A549 (cell line): Measurements from ENCODE around the gene CD82. TPM values are rescaled to one million over a fixed set of nuclear protein-coding genes. Genes with fewer than 3 reads are reported as not detected.
"Not testable (repeated sequence)": the region's sequence is repeated elsewhere in the genome, so short reads cannot be mapped to it uniquely, and the experiment has no call there.

Experiments used
- ATAC-seq, 2 experiments: fragments of 200-7000 bp in 1 of 2; fragments of >200 bp in 1 of 2; cut with Nextera tagmentation in 1 of 2; cut with Tn5 transposase in 1 of 2; 3 replicates each; pipeline versions ENCODE4 v1.8.0 to v1.9.1; 2018 to 2020; ENCODE audit warnings: mild to moderate bottlenecking in 1 of 2, moderate library complexity in 1 of 2
- CTCF ChIA-PET: fragments of 300-600 bp; sonication (Branson Sonifier 250); formaldehyde crosslinking; extraction: SDS; loops from one replicate; lab custom pipeline; 2021; ENCODE audit warnings: antibody characterized with exemption, inconsistent platforms; lab: Yijun Ruan, JAX
- POLR2A ChIA-PET: fragments of 350-600 bp; formaldehyde crosslinking; extraction: SDS; loops from one replicate; lab custom pipeline; 2021; ENCODE audit warnings: antibody characterized with exemption, inconsistent platforms; lab: Yijun Ruan, JAX
- DNase-seq, 2 experiments: peaks; one replicate each; pipeline versions ENCODE4 v3.0.0 to v3.0.0-alpha.2; 2011 to 2016; ENCODE audit warnings: low read depth in 1 of 2, low spot score in 1 of 2
- FAIRE-seq: peaks from 2 replicates; lab custom pipeline; 2011; peaks lifted over from hg19 to GRCh38; lab: Jason Lieb, UNC
- H3K27ac ChIP-seq, 2 experiments: fragments of >200 bp; sonication (Bioruptor Twin); formaldehyde crosslinking; 3 replicates each; pipeline ENCODE4 v1.5.1; 2016 to 2017
- H3K4me1 ChIP-seq: fragments of >200 bp; sonication (Bioruptor Twin); formaldehyde crosslinking; 3 replicates; pipeline ENCODE4 v1.6.1; 2016
- H3K4me2 ChIP-seq: fragments of >200 bp; sonication (Bioruptor Twin); formaldehyde crosslinking; 3 replicates; pipeline ENCODE4 v1.6.1; 2016
- H3K4me3 ChIP-seq: fragments of >200 bp; sonication (Bioruptor Twin); formaldehyde crosslinking; 3 replicates; pipeline ENCODE4 v1.5.1; 2016
- H3K9me3 ChIP-seq: fragments of >200 bp; sonication (Bioruptor Twin); formaldehyde crosslinking; 3 replicates; pipeline ENCODE4 v1.6.1; 2016
- ATOH8 ChIP-seq: fragments of 250-450 bp; sonication (Bioruptor Pico); IDR thresholded peaks from 2 replicates; pipeline ENCODE4 v1.5.0; 2020; ENCODE audit warnings: low read depth, mild to moderate bottlenecking, moderate library complexity
- CEBPB ChIP-seq, 2 experiments: fragments of >200 bp in 1 of 2; sonication (Bioruptor Twin) in 1 of 2; formaldehyde crosslinking in 1 of 2; IDR thresholded peaks; 2 replicates each; pipeline ENCODE4 v1.6.1; 2012 to 2016
- CHD2 ChIP-seq: fragments of 150-350 bp; IDR thresholded peaks from 2 replicates; pipeline ENCODE4 v1.6.1; 2014; ENCODE audit warnings: low read length; ENCODE audit not compliant: partially characterized antibody
- CHD4 ChIP-seq: fragments of 200-600 bp; sonication (generic); IDR thresholded peaks from 2 replicates; pipeline ENCODE4 v1.6.1; 2016; ENCODE audit warnings: antibody characterized with exemption, mild to moderate bottlenecking, borderline replicate concordance
- EHF ChIP-seq: fragments of 250-450 bp; sonication (Bioruptor Pico); IDR thresholded peaks from 2 replicates; pipeline ENCODE4 v1.5.0; 2020; ENCODE audit warnings: mild to moderate bottlenecking
- EP300 ChIP-seq, 2 experiments: fragments of >200 bp; sonication (Bioruptor Twin); formaldehyde crosslinking; IDR thresholded peaks; 2 replicates in 1 of 2; 3 replicates in 1 of 2; pipeline ENCODE4 v1.6.1; 2016 to 2017
- HES2 ChIP-seq: fragments of >200 bp; sonication (Bioruptor Twin); formaldehyde crosslinking; IDR thresholded peaks from 2 replicates; pipeline ENCODE4 v1.6.1; 2016
- HMGXB4 ChIP-seq: fragments of 250-450 bp; sonication (Bioruptor Pico); IDR thresholded peaks from 2 replicates; pipeline ENCODE4 v1.5.0; 2021; ENCODE audit warnings: mild to moderate bottlenecking, moderate library complexity, borderline replicate concordance
- HOXB13 ChIP-seq: fragments of 250-450 bp; sonication (Bioruptor Pico); IDR thresholded peaks from 2 replicates; pipeline ENCODE4 v1.5.0; 2020; ENCODE audit warnings: low read depth, mild to moderate bottlenecking, moderate library complexity
- MAZ ChIP-seq: fragments of 150-350 bp; IDR thresholded peaks from 2 replicates; pipeline ENCODE4 v1.6.1; 2014; ENCODE audit warnings: antibody characterized with exemption, low read depth, low read length, borderline replicate concordance
- NR3C1 ChIP-seq: fragments of >200 bp; sonication (Bioruptor Twin); formaldehyde crosslinking; IDR thresholded peaks from 3 replicates; pipeline ENCODE4 v1.6.1; 2017
- POLR2A ChIP-seq: IDR thresholded peaks from 2 replicates; pipeline ENCODE4 v1.6.1; 2012; ENCODE audit warnings: mild to moderate bottlenecking, low read length
- POLR2AphosphoS2 ChIP-seq: conservative IDR thresholded peaks from 2 replicates; pipeline ENCODE4 v1.6.1; 2012; ENCODE audit warnings: low read length, improper control_type of control experiment, inconsistent platforms
- RAD21 ChIP-seq, 2 experiments: fragments of >200 bp in 1 of 2; sonication (Bioruptor Twin) in 1 of 2; formaldehyde crosslinking in 1 of 2; IDR thresholded peaks in 1 of 2; conservative IDR thresholded peaks in 1 of 2; 2 replicates in 1 of 2; 3 replicates in 1 of 2; pipeline ENCODE4 v1.6.1; 2012 to 2018; ENCODE audit warnings: inconsistent platforms in 1 of 2
- RCOR1 ChIP-seq: fragments of 150-350 bp; IDR thresholded peaks from 2 replicates; pipeline ENCODE4 v1.6.1; 2014; ENCODE audit warnings: antibody characterized with exemption, low read length, low read depth
- RFX5 ChIP-seq: fragments of 450-650 bp; IDR thresholded peaks from 2 replicates; pipeline ENCODE4 v1.7.1; 2014; ENCODE audit warnings: antibody characterized with exemption, mild to moderate bottlenecking, moderate library complexity
- ZC3H11A ChIP-seq: fragments of 450-650 bp; IDR thresholded peaks from 2 replicates; pipeline ENCODE4 v1.6.1; 2014; ENCODE audit warnings: antibody characterized with exemption, mild to moderate bottlenecking
- ZFP36 ChIP-seq: fragments of 450-650 bp; IDR thresholded peaks from 2 replicates; pipeline ENCODE4 v1.6.1; 2014; ENCODE audit warnings: borderline replicate concordance; ENCODE audit not compliant: partially characterized antibody
- WGBS: methylation state at CpG from one replicate; pipeline ENCODE4 v1.1.6; 2017; ENCODE audit errors: missing lambda C conversion rate; 5-methylcytosine and 5-hydroxymethylcytosine counted together
- polyA plus RNA-seq, 4 experiments: library from polyadenylated mRNA; depleted of rRNA in 3 of 4; stranded (reverse); fragments of >200 nt; fragmentation: RNase III in 1 of 4; extraction: RNeasy Plus Mini Kit Qiagen cat#74134 plus additional on column Dnase treatment in 1 of 4; gene quantifications; 2 replicates in 3 of 4; 3 replicates in 1 of 4; pipeline ENCODE4 v1.2.3, GENCODE V29; 2011 to 2017
- TF ChIP-seq, protein P1 (sequence below): IDR thresholded peaks from 2 replicates; pipeline ENCODE4 v1.6.1; 2012; ENCODE audit warnings: low read depth, borderline replicate concordance

The CD82 gene
- polyA plus RNA-seq, 2 of the 4 experiments (the other 2 are of a cell fraction) = 2.8 to 3.2 TPM

- H3K27ac ChIP-seq = no peak overlapping the region
- no peaks in the 10 kb centered on the region for H3K9me3 ChIP-seq
- no peak overlapping the region for H3K4me3 ChIP-seq
- H3K4me2 ChIP-seq = no peak overlapping the region
- ATAC-seq = no peak
- TF ChIP-seq CEBPB (IDR thresholded peaks at IDR 0.05) (no peak), MAZ (no peak), ZFP36 (no peak), RAD21 (conservative IDR thresholded peaks at IDR 0.05 in 1 of 2, IDR thresholded peaks at IDR 0.05 in 1 of 2) (no peak), RFX5 (no peak)
- TF ChIP-seq, all 56 proteins: peak for 0
- POLR2A ChIA-PET = interaction anchor here (0.6 kb wide), 1 partner anchor 51 kb away, joined by 3 read pairs; no protein-coding TSS in a partner anchor
- no peak for FAIRE-seq
- CTCF ChIA-PET = interaction anchor here (1.1 to 27.1 kb wide), 9 partner anchors 10 to 352 kb away, joined by 3 to 865 read pairs (median 5); no protein-coding TSS in a partner anchor
- 77% methylated on average over 9 of the region's 9 CpGs for WGBS
- peaks cover 4% of the 10 kb centered on the region for H3K4me1 ChIP-seq
- DNase-seq = no peak
Observed at GRCh38 chr11:44559207-44559939, 6.1 kb upstream of the CD82 start.

DNA sequence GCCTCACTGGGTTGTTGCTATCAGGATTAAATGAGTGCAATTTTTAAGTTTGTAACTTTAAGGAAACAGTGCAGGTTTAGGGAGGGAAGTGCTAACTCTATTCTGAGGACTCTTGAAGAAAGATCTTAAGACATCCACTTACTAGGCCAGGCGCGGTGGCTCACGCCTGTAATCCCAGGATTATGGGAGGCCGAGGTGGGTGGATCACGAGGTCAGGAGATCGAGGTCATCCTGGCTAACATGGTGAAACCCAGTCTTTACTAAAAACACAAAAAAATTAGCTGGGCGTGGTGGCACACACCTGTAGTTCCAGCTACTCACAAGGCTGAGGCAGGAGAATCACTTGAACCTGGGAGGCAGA is 5.5 kb upstream of the CD82 start:
- H3K27ac ChIP-seq, H3K9me3 ChIP-seq, FAIRE-seq, H3K4me1 ChIP-seq, ATAC-seq, DNase-seq, H3K4me3 ChIP-seq, H3K4me2 ChIP-seq: not testable (repeated sequence)
- ChIA-PET POLR2A (interaction anchor here (0.6 kb wide), 1 partner anchor 51 kb away, joined by 3 read pairs; no protein-coding TSS in a partner anchor), CTCF (interaction anchor here (1.1 to 27.1 kb wide), 7 partner anchors 9 to 351 kb away, joined by 3 to 865 read pairs (median 5); no protein-coding TSS in a partner anchor)
- WGBS = 87% methylated on average over 7 of the region's 7 CpGs

DNA sequence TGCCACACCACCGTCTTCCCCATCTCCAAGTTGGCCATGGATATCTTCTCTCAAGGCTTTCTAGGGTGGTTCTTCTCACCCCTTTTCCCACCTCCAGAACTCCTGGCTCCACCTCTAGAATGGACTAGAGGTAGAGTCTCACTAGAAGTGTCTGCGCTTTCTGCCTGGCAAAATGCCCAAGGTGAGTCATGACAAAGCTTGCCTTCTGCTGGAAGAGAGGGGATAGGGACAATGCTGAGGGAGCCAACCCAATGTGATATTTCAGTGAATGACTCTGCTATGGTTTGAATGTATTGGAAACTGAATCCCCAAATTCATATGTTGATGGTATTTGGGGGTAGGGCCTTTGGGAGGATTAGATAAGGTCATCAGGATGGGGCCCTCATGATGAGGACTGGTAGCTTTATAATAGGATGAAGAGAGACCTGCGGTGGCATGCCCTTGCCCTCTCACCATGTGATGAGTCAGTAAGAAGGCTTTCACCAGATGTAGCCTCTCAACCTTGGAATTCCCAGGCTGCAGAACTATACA is 4.1 kb upstream of the CD82 start:
- CTCF ChIA-PET = interaction anchor here (0.7 to 27.1 kb wide), 6 partner anchors 22 to 77 kb away, joined by 3 to 865 read pairs (median 3); no protein-coding TSS in a partner anchor
- H3K27ac ChIP-seq = no peak overlapping the region
- TF ChIP-seq NR3C1 = no peak
- no peak for TF ChIP-seq ZC3H11A
- TF ChIP-seq CHD2 = no peak
- TF ChIP-seq EHF (CRISPR knock-in tag) = no peak
- no peak for TF ChIP-seq CEBPB (IDR thresholded peaks at IDR 0.05)
- TF ChIP-seq RFX5 = no peak
- no peak for TF ChIP-seq POLR2A
- TF ChIP-seq HES2 = no peak
- no peak for TF ChIP-seq HOXB13 (CRISPR knock-in tag)
- no peak for TF ChIP-seq EP300 (IDR thresholded peaks at IDR 0.05)
- no peak for TF ChIP-seq ATOH8
- no peak for TF ChIP-seq HMGXB4 (CRISPR knock-in tag)
- TF ChIP-seq, protein P1, sequence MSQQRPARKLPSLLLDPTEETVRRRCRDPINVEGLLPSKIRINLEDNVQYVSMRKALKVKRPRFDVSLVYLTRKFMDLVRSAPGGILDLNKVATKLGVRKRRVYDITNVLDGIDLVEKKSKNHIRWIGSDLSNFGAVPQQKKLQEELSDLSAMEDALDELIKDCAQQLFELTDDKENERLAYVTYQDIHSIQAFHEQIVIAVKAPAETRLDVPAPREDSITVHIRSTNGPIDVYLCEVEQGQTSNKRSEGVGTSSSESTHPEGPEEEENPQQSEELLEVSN = no peak
- no peak for TF ChIP-seq POLR2AphosphoS2
- TF ChIP-seq CHD4 = no peak
- TF ChIP-seq RCOR1 = no peak
- POLR2A ChIA-PET = no interaction called here
- no peak overlapping the region for H3K4me2 ChIP-seq
- ATAC-seq = no peak
- H3K9me3 ChIP-seq = no peaks in the 10 kb centered on the region
- 79% methylated on average over 3 of the region's 3 CpGs for WGBS
- no peak overlapping the region for H3K4me3 ChIP-seq
- H3K4me1 ChIP-seq = peaks cover 13% of the 10 kb centered on the region
- no peak for FAIRE-seq
- no peak for DNase-seq
